Spleen (tissue), 11 donors: ENCODE data around the gene ITPR2. TPM values are rescaled to one million over a fixed set of nuclear protein-coding genes. Genes with fewer than 3 reads are reported as not detected.
"Not testable (repeated sequence)": the region's sequence is repeated elsewhere in the genome, so short reads cannot be mapped to it uniquely, and the experiment has no call there.

Experiments used
- DNase-seq: peaks from one replicate; pipeline ENCODE4 v3.0.0-alpha.2; 2020
- H3K27ac ChIP-seq, 8 donors: fragments of 200-600 bp; sonication (generic) in 7 of 8; 1 replicate in 4 of 8; 2 replicates in 4 of 8; pipeline versions ENCODE4 v1.5.0 to v1.8.0; 2016 to 2021; ENCODE audit warnings: inconsistent platforms in 4 of 8, mild to moderate bottlenecking in 4 of 8, moderate library complexity in 1 of 8
- H3K27me3 ChIP-seq, 7 donors: fragments of 200-600 bp; sonication (generic) in 6 of 7; replicated peaks in 1 of 7; 1 replicate in 4 of 7; 2 replicates in 3 of 7; pipeline versions ENCODE4 v1.5.0 to v1.8.0; 2016 to 2021; ENCODE audit warnings: inconsistent platforms in 3 of 7, mild to moderate bottlenecking in 1 of 7
- H3K36me3 ChIP-seq, 6 donors: fragments of 200-600 bp; sonication (generic) in 5 of 6; 1 replicate in 4 of 6; 2 replicates in 2 of 6; pipeline versions ENCODE4 v1.5.0 to v1.8.0; 2016 to 2021; ENCODE audit warnings: inconsistent platforms in 2 of 6
- H3K4me1 ChIP-seq, 6 donors: fragments of 200-600 bp; sonication (generic) in 5 of 6; 1 replicate in 3 of 6; 2 replicates in 3 of 6; pipeline versions ENCODE4 v1.5.0 to v1.8.0; 2016 to 2021; ENCODE audit warnings: inconsistent platforms in 3 of 6
- H3K4me3 ChIP-seq, 8 donors: fragments of 200-600 bp; sonication (generic) in 7 of 8; 1 replicate in 4 of 8; 2 replicates in 4 of 8; pipeline versions ENCODE4 v1.5.0 to v1.8.0; 2016 to 2021; ENCODE audit warnings: inconsistent platforms in 4 of 8, mild to moderate bottlenecking in 4 of 8, moderate library complexity in 2 of 8
- H3K9me3 ChIP-seq, 8 donors: fragments of 200-600 bp; sonication (generic) in 7 of 8; 1 replicate in 4 of 8; 2 replicates in 4 of 8; pipeline versions ENCODE4 v1.5.0 to v1.8.0; 2016 to 2021; ENCODE audit warnings: inconsistent platforms in 4 of 8
- POLR2A ChIP-seq, 3 donors: fragments of 450-650 bp; IDR thresholded peaks; one replicate each; pipeline ENCODE4 v1.5.1; 2017; ENCODE audit warnings: antibody characterized with exemption in 3 of 3, mild to moderate bottlenecking in 1 of 3
- POLR2AphosphoS5 ChIP-seq, 3 donors: sonication (generic); formaldehyde crosslinking; IDR thresholded peaks; one replicate each; pipeline ENCODE4 v1.5.1; 2017; ENCODE audit warnings: antibody characterized with exemption in 3 of 3
- WGBS, 5 donors: extraction: QIAGEN DNeasy Blood & Tissue Kit in 3 of 5; methylation state at CpG; one replicate each; pipeline versions ENCODE4 v1.1.5 to v1.1.7; 2013 to 2018; 5-methylcytosine and 5-hydroxymethylcytosine counted together
- intact Hi-C: fragments of 100-400 bp; cut with DNase I; formaldehyde crosslinking; loops from one replicate; pipeline ENCODE4 v1.15.0; 2023; ENCODE audit warnings: low total_unique reads
- polyA plus RNA-seq, 3 donors: library from polyadenylated mRNA; stranded (reverse); fragments of 200-250 nt; gene quantifications; one replicate each; pipeline ENCODE4 v1.2.1, GENCODE V29; 2013
- total RNA-seq, 7 donors: library from RNA; depleted of rRNA in 3 of 7; stranded (reverse); fragments of >200 nt in 3 of 7; fragmentation: NEBNext Ultra II Directional in 4 of 7; extraction: Animal tissue kit (Norgen Biotek cat#: 25700) in 4 of 7; gene quantifications; one replicate each; pipeline versions ENCODE4 v1.1.0 to v1.2.1, GENCODE V29; 2016 to 2021
- TF ChIP-seq, protein P1 (sequence below), 11 experiments: fragments of 200-600 bp in 7 of 11; fragments of 450-650 bp in 4 of 11; sonication (generic) in 4 of 11; IDR thresholded peaks in 8 of 11; conservative IDR thresholded peaks in 3 of 11; 1 replicate in 7 of 11; 2 replicates in 4 of 11; pipeline versions ENCODE4 v1.4.0 to v1.8.0; 2016 to 2021; ENCODE audit warnings: antibody characterized with exemption in 11 of 11, inconsistent platforms in 4 of 11, mild to moderate bottlenecking in 1 of 11
- donor health status: healthy with polysubstance abuse.
- donor health status: DM: no; HTN: no; CAD: no; lungs with moderate emphysema.
- donor health status: DM: no; HTN: no; CAD: no.
- donor health status: Bipolar disorder and iron deficiency.
- donor health status: healthy.
- donor health status: DM: no; HTN: no; CAD: no.
- donor health status: DM: yes; HTN: yes; CAD: no.

The ITPR2 gene
- total and polyA plus RNA-seq, 10 donors: 3.2 to 105 (median 60.4) TPM

DNA sequence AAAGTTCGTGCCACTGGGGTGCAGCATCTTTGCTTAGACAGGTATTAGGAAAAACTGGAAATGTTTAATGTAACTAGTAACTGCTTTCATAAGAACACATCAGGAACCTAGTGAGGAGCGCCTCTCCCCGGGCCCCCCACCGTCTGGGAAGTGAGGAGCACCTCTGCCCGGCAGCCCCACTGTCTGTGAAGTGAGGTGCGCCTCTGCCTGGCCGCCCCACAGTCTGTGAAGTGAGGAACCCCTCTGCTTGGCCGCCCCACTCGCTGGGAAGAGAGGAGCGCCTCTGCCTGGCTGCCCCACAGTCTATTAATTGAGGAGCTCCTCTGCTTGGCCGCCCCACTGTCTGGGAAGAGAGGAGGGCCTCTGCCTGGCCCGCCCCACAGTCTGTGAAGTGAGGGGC is 224.7 kb downstream of the ITPR2 start:
- no peaks in the 10 kb centered on the region for H3K9me3 ChIP-seq
- no peaks in the 10 kb centered on the region for H3K4me1 ChIP-seq
- no peak for DNase-seq
- H3K27ac ChIP-seq: no peak overlapping the region
- H3K27me3 ChIP-seq: no peaks in the 10 kb centered on the region
- 93 to 98% (median 97%) methylated on average over 12 of the region's 12 CpGs for WGBS, 5 donors
- intact Hi-C loops: no loop called here
- TF ChIP-seq, protein P1, sequence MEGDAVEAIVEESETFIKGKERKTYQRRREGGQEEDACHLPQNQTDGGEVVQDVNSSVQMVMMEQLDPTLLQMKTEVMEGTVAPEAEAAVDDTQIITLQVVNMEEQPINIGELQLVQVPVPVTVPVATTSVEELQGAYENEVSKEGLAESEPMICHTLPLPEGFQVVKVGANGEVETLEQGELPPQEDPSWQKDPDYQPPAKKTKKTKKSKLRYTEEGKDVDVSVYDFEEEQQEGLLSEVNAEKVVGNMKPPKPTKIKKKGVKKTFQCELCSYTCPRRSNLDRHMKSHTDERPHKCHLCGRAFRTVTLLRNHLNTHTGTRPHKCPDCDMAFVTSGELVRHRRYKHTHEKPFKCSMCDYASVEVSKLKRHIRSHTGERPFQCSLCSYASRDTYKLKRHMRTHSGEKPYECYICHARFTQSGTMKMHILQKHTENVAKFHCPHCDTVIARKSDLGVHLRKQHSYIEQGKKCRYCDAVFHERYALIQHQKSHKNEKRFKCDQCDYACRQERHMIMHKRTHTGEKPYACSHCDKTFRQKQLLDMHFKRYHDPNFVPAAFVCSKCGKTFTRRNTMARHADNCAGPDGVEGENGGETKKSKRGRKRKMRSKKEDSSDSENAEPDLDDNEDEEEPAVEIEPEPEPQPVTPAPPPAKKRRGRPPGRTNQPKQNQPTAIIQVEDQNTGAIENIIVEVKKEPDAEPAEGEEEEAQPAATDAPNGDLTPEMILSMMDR (IDR thresholded peaks at IDR 0.05 in 8 of 11, conservative IDR thresholded peaks at IDR 0.05 in 3 of 11): no peak
- TF ChIP-seq POLR2A (IDR thresholded peaks at IDR 0.05) (no peak), POLR2AphosphoS5 (IDR thresholded peaks at IDR 0.05) (no peak)
- peaks cover 0 to 30% (median 0%) of the 10 kb centered on the region in 6 donors for H3K36me3 ChIP-seq
- no peak overlapping the region for H3K4me3 ChIP-seq

DNA sequence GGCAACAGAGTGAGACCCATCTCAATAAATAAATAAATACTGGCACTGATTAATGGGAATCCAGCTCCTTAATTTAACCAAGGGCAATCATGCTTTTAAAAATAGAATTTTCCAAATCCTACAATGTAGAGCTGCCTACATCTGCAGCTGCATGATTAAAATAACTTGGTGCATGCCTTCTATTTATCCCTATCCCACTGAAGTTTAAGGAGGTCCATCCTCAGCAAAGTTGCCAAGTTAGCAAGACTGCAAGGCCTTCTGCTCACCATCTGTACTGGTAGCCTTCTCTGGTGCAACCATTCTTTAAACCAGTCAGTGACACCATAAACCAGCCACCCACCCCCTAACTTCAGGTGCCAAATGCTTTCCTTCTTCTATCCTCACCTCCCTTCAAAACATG is 226.1 kb downstream of the ITPR2 start:
- no peak overlapping the region for H3K4me3 ChIP-seq
- H3K27me3 ChIP-seq: no peaks in the 10 kb centered on the region
- H3K36me3 ChIP-seq: peaks cover 0 to 23% (median under 1%) of the 10 kb centered on the region in 6 donors
- no peaks in the 10 kb centered on the region for H3K9me3 ChIP-seq
- intact Hi-C loops: no loop called here
- no peaks in the 10 kb centered on the region for H3K4me1 ChIP-seq
- no peak for TF ChIP-seq POLR2AphosphoS5 (IDR thresholded peaks at IDR 0.05)
- TF ChIP-seq, protein P1 (IDR thresholded peaks at IDR 0.05 in 8 of 11, conservative IDR thresholded peaks at IDR 0.05 in 3 of 11): no peak
- TF ChIP-seq POLR2A (IDR thresholded peaks at IDR 0.05): no peak
- H3K27ac ChIP-seq: no peak overlapping the region
- no peak for DNase-seq

DNA sequence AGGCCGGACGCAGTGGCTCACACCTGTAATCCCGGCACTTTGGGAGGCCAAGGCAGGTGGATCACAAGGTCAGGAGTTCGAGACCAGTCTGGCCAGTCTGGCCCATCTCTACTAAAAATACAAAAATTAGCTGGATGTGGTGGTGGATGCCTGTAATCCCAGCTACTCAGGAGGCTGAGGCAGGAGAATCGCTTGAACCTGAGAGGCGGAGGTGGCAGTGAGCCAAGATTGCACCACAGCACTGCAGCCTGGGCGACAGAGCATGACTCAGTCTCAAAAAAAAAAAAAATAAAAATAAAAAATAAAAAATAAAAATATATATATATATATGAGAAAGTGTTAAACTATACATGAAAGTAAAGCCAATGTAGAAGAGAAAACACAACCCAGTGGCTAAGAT is 228.2 kb downstream of the ITPR2 start:
- DNase-seq, H3K27ac ChIP-seq, H3K27me3 ChIP-seq, H3K4me1 ChIP-seq, H3K4me3 ChIP-seq, H3K9me3 ChIP-seq, intact Hi-C loops: not testable (repeated sequence)
- WGBS, 5 donors: 95 to 98% (median 96%) methylated on average over 7 of the region's 7 CpGs
- peaks cover 0 to 34% (median 5%) of the 10 kb centered on the region in 6 donors for H3K36me3 ChIP-seq

- H3K4me3 ChIP-seq: no peak overlapping the region
- no peak for DNase-seq
Observed at GRCh38 chr12:26599096-26599695, 233.8 kb downstream of the ITPR2 start.

More at GRCh38 chr12:26599096-26599695, 233.8 kb downstream of the ITPR2 start:
- TF ChIP-seq, protein P1 (IDR thresholded peaks at IDR 0.05 in 8 of 11, conservative IDR thresholded peaks at IDR 0.05 in 3 of 11): no peak
- TF ChIP-seq POLR2AphosphoS5 (IDR thresholded peaks at IDR 0.05) (no peak), POLR2A (IDR thresholded peaks at IDR 0.05) (no peak)
- intact Hi-C loops: no loop called here
- no peaks in the 10 kb centered on the region for H3K4me1 ChIP-seq
- no peaks in the 10 kb centered on the region for H3K9me3 ChIP-seq
- H3K27ac ChIP-seq: no peak overlapping the region
- peaks cover 0 to 84% (median 33%) of the 10 kb centered on the region in 6 donors for H3K36me3 ChIP-seq
- no peaks in the 10 kb centered on the region for H3K27me3 ChIP-seq
- 93 to 97% (median 95%) methylated on average over 7 of the region's 7 CpGs for WGBS, 5 donors
